ENCODE data around the gene MUC13.

MUC13 gene

GRCh38 chr3:124861041-124861440, 73.5 kb downstream of the MUC13 start:
- no peak for DNase-seq

GRCh38 chr3:124860599-124860998, 74.0 kb downstream of the MUC13 start:
- DNase-seq, result no peak

DNA sequence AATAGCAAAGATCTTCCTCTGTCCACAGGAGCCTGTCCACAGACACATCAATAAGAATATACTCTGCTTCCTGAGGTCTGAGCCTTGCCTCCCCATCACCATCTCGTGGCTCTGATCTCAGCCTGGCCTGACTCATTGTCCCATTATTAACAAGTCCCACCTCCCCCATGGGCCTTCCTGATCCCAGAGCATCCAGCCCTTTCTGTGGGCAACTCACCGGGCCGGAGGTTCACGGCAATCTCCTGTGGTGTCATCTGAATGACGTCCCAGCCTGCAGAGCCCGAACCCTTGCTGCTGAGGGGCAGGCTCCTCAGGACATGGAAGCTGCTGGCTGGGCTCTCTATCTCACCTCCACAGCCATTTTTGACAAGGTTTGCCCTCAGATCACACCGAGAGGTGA, 75.5 kb downstream of the MUC13 start:
- no peak for DNase-seq

GRCh38 chr3:124858275-124858674, 76.3 kb downstream of the MUC13 start:
- no peak for DNase-seq

- DNase-seq, result no peak
Observed at GRCh38 chr3:124856677-124857076, 77.9 kb downstream of the MUC13 start.

Data from stimulated activated CD4-positive, alpha-beta T cell treated with anti-CD3 and anti-CD28 coated beads, Interleukin-15, amount 100 ng/mL, for 24 hours (primary cell).